ENCODE data around the gene SLC38A3. TPM values are rescaled to one million over a fixed set of nuclear protein-coding genes. Genes with fewer than 3 reads are reported as not detected.

SLC38A3 gene
- total and polyA plus RNA-seq, 2 of the 8 experiments (the other 6 are each of a cell fraction or from before 2014, with no cell fraction given): 1.2 to 3.7 TPM

DNA sequence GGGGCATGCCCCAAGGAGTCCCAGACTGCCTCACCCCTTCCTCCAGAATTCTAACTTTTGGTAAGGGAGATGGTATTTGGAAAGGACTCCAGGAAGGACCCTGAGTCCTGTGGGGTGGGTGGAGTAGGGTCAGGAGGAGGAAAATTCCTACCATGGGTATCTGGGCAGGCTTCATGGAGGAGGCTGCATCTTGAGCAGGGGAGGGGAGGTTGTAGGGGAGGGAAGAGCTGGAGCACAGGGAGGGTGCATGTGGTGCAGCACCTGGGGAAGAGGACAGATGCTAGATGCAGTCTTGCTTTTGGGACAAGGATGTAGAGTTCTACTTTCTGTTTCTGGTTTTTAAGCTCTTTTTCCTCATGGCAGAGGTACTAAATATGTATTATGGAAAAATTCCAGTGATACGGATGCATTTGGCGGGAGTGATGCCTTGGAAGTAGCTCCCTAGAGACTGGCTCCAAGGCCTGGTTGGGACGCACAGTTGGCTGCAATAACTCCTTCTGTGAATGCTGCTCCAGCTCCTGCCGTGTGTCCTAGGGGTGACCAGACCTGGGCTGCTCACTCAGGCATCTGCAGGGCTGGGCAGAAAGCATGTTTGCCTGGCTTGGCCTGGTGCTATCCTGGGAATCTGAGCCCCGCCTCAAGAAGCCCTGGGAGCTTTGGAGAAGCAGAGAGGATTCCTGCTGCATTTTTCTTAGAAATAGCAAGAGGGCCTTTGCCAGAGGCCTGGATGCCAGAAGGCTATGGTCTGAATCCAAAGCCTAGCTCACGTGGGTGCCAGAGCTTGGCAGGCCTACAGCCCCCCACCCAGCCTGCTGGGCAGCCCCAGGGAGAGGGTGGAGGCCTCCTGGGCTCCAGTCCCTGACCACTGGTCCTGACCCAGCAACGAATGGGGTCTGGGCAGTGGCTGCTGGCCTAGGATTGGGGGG lies 39.8 kb upstream of the SLC38A3 start:
- Histone ChIP-seq H4K20me1 (replicated peaks in 1 of 2; ENCODE audit: control insufficient read depth in 1 of 2, insufficient read depth in 2 of 2, low read length in 2 of 2) (peaks cover 6 to 12% of the 10 kb centered on the region in 2 experiments), H2AK5ac (ENCODE audit: low read depth, low read length) (0 out of 2 replicates have a peak overlapping the region, but pooled peaks have one; percentile 19), H3K14ac (ENCODE audit: insufficient read length) (no peak overlapping the region), H2BK120ac (replicated peaks; ENCODE audit: low read depth, low read length) (no peak overlapping the region), H3K4me3 (ENCODE audit: extremely low read depth in 1 of 4, insufficient read depth in 2 of 4, low read depth in 3 of 4, low read length in 4 of 4) (no peak overlapping the region), H2AFZ (ENCODE audit: low read length) (no peak overlapping the region), H2BK12ac (ENCODE audit: low read depth, low read length) (peak overlapping the region; percentile 60; the same call in 1 of the 2 replicates), H3K4ac (replicated peaks; ENCODE audit: insufficient read length, low read depth, low read length) (no peak overlapping the region), H3K9ac (replicated peaks in 1 of 4; ENCODE audit: extremely low read depth in 1 of 4, low read depth in 3 of 4, low read length in 3 of 4) (no peak overlapping the region), H4K5ac (ENCODE audit: insufficient read length, low read depth, low read length) (no peak overlapping the region), H3K23ac (ENCODE audit: insufficient read length) (no peak overlapping the region), H3K27me3 (replicated peaks in 1 of 4; ENCODE audit: control insufficient read depth in 3 of 4, extremely low read depth in 1 of 4, insufficient read depth in 3 of 4, low read length in 3 of 4) (no peaks in the 10 kb centered on the region), H3K56ac (replicated peaks; ENCODE audit: insufficient read length, low read depth, low read length) (no peak overlapping the region), H3K23me2 (ENCODE audit: low read depth, low read length) (no peaks in the 10 kb centered on the region), H3K9me3 (ENCODE audit: insufficient read depth in 2 of 2, low read depth in 1 of 2, low read length in 1 of 2) (no peaks in the 10 kb centered on the region), H4K91ac (replicated peaks; ENCODE audit: insufficient read length, low read length) (peak overlapping the region; percentile 41), H4K8ac (ENCODE audit: extremely low read depth, insufficient read depth, low read length) (peak overlapping the region; percentile 16; the same call in 1 of the 2 replicates), H3K36me3 (ENCODE audit: control insufficient read depth in 2 of 4, insufficient read depth in 4 of 4, low read length in 3 of 4) (peaks cover 7 to 19% (median 10%) of the 10 kb centered on the region in 4 experiments; a peak in 5 of 8 replicates), H3K4me1 (replicated peaks in 1 of 4; ENCODE audit: control insufficient read depth in 3 of 4, insufficient read depth in 4 of 4, low read length in 3 of 4) (peaks cover 0 to 24% (median 16%) of the 10 kb centered on the region in 4 experiments; a peak in 6 of 7 replicates), H3K79me2 (ENCODE audit: control insufficient read depth in 1 of 2, insufficient read depth in 2 of 2, low read length in 2 of 2) (peaks cover 0 to 20% of the 10 kb centered on the region in 2 experiments; a peak in 3 of 4 replicates), H2BK20ac (ENCODE audit: low read length) (0 out of 2 replicates have a peak overlapping the region, but pooled peaks have one; percentile 41), H3K4me2 (ENCODE audit: insufficient read depth in 1 of 2, low read depth in 2 of 2, low read length in 2 of 2) (no peak overlapping the region), H2BK15ac (ENCODE audit: low read length) (0 out of 2 replicates have a peak overlapping the region, but pooled peaks have one; percentile 6), H3K79me1 (ENCODE audit: low read depth, low read length) (peaks cover 24% of the 10 kb centered on the region), H3K18ac (ENCODE audit: extremely low read depth, low read length) (peak overlapping the region; percentile 60; the same call in 1 of the 2 replicates), H2BK5ac (ENCODE audit: low read depth, low read length) (peak overlapping the region; percentile 71; the same call in 1 of the 2 replicates), H3K27ac (ENCODE audit: low read depth, low read length) (no peak overlapping the region)
- ChIA-PET CTCF (ENCODE audit: partially characterized antibody) (interaction anchor here (0.5 to 25.0 kb wide), 12 partner anchors 9 to 234 kb away, joined by 3 to 299 read pairs (median 4); partner anchors contain the start of gene GNAT1), POLR2A (ENCODE audit: partially characterized antibody) (interaction anchor here (0.6 to 3.3 kb wide), 14 partner anchors 9 to 76 kb away, joined by 3 to 19 read pairs (median 4); no protein-coding TSS in a partner anchor)
- 84% methylated on average over 7 of the region's 7 CpGs; no CpG with 5 or more reads in 1 of the 2 experiments for WGBS, 2 experiments (ENCODE audit: extremely low coverage in 1 of 2, insufficient coverage in 1 of 2, insufficient read length in 1 of 2, insufficient replicate concordance in 2 of 2, low coverage in 1 of 2, low lambda C conversion rate in 2 of 2, missing lambda C conversion rate in 1 of 2)
- FAIRE-seq (no peak), DNase-seq (ENCODE audit: low read depth in 1 of 2, low spot score in 2 of 2) (no peak)
- TF ChIP-seq GABPA (IDR thresholded peaks at IDR 0.05; ENCODE audit: borderline replicate concordance, insufficient read depth, low read length) (no peak), SP2 (IDR thresholded peaks at IDR 0.05; ENCODE audit: low read length) (no peak)

All from H1 (cell line).